NT2/D1 (cell line): Measurements from ENCODE around the gene SPTAN1.

Experiments
- DNase-seq: peaks from one replicate; pipeline ENCODE4 v3.0.0-alpha.2; 2011; ENCODE audit warnings: low read depth, low spot score
- H3K27me3 ChIP-seq: 2 replicates; pipeline ENCODE4 v1.6.0; 2011; ENCODE audit warnings: mild to moderate bottlenecking; ENCODE audit not compliant: insufficient read length, insufficient read depth
- H3K36me3 ChIP-seq: 2 replicates; pipeline ENCODE4 v1.6.1; 2011; ENCODE audit warnings: mild to moderate bottlenecking, low read length, mixed read lengths; ENCODE audit not compliant: insufficient read depth, insufficient read length
- H3K4me1 ChIP-seq: 2 replicates; pipeline ENCODE4 v1.5.1; 2011; ENCODE audit not compliant: insufficient read depth, insufficient read length
- H3K4me3 ChIP-seq: 2 replicates; pipeline ENCODE4 v1.5.1; 2011; ENCODE audit warnings: low read depth; ENCODE audit not compliant: insufficient read length
- H3K9ac ChIP-seq: 2 replicates; pipeline ENCODE4 v1.6.0; 2011; ENCODE audit warnings: low read depth; ENCODE audit not compliant: insufficient read length
- H3K9me3 ChIP-seq: 2 replicates; pipeline ENCODE4 v1.5.1; 2011; ENCODE audit warnings: mild to moderate bottlenecking, low read length; ENCODE audit not compliant: insufficient read depth
- SUZ12 ChIP-seq: IDR thresholded peaks from 2 replicates; pipeline ENCODE4 v1.6.1; 2011; ENCODE audit not compliant: insufficient read length, insufficient read depth; ENCODE audit errors: extremely low read depth
- YY1 ChIP-seq: IDR thresholded peaks from 2 replicates; pipeline ENCODE4 v1.6.1; 2011; ENCODE audit not compliant: insufficient read length, insufficient read depth
- ZNF274 ChIP-seq: IDR thresholded peaks from 2 replicates; pipeline ENCODE4 v1.6.1; 2011; ENCODE audit warnings: mild to moderate bottlenecking, low read depth, low read length

Gene SPTAN1

DNA sequence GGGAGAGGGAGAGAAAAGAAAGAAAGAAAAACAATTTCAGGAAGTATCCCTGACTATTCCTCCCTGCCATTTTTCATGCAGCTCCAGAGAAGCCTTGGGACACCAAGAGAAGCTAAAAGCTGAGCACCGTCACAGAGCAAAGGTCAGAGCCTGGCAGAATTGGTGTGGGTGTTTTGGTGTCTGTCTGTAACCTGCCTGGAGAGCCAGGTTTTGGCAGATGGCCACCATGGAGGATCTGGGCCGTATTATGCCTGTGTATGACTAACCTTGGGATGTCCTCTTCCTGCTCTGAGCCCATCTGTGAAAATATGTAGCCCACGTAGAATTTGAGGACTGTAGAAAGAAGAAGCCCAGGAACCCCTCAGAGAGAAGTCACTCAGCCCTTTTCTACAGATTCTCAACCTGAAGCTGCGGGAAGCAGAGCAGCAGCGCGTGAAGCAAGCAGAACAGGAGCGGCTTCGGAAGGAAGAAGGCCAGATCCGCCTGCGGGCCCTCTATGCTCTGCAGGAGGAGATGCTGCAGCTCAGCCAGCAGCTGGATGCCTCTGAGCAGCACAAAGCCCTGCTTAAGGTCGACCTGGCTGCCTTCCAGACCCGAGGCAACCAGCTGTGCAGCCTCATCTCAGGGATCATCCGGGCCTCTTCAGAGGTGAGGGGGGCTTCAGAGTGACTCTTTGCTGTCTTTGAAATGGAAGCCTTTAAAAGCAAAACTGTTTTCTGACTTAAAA is 29.0 kb upstream of the SPTAN1 start:
- DNase-seq = peak; percentile 48
- Histone ChIP-seq H3K36me3 (peaks cover 42% of the 10 kb centered on the region), H3K9ac (peak overlapping the region; percentile 53), H3K9me3 (no peaks in the 10 kb centered on the region), H3K4me1 (no peaks in the 10 kb centered on the region), H3K27me3 (no peaks in the 10 kb centered on the region), H3K4me3 (no peak overlapping the region)
- TF ChIP-seq SUZ12 (no peak), YY1 (no peak)

DNA sequence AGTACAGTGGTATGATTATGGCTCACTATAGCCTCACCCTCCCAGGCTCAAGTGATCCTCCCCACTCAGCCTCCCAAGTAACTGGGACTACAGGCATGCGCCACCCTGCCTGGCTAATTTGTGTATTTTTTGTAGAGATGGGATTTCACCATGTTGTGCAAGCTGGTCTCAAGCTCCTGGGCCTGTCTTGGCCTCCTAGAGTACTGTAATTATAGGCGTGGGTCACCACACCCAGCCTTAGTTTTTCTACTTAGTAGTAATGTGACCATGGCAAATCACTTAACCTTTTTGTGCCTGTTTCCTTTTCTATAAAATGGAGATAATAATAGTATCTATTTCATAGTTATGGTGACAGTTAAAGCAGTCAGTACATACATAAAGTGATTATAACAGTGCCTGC is 25.7 kb upstream of the SPTAN1 start:
- Histone ChIP-seq H3K4me1 (no peaks in the 10 kb centered on the region), H3K36me3 (peaks cover 52% of the 10 kb centered on the region)
- DNase-seq = no peak

DNA sequence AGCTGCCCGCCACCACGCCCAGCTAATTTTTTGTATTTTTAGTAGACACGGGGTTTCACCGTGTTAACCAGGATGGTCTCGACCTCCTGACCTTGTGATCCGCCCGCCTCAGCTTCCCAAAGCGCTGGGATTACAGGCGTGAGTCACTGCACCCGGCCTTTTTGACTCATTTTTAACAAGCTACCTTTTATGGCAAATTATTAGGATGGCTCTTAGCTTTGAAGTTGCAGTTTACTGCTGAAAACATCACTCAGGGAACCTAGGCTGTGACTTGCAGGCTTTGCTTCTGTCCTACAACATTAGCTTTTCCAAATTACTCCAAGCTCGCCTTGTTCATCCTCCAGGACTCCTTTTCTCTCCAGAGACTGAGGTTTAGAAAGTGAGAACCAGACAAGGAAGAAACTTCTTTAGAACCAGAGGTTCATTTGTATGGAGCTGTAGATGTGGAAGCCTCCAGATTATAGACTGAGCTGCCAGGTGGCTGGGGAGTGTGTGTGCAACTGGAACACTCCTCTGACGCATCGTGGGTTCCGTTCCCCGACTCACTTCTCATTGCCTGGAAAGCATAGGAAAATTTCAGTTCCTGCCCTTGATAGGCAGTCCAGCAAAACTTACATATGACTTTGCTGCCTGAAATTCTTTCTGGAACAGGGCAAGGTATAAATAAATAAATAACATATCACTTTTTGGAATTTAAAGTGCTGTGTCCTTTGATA is 23.8 kb upstream of the SPTAN1 start:
- Histone ChIP-seq H3K36me3 (peaks cover 53% of the 10 kb centered on the region), H3K4me1 (no peaks in the 10 kb centered on the region), H3K4me3 (no peak overlapping the region), H3K9me3 (no peaks in the 10 kb centered on the region), H3K9ac (no peak overlapping the region), H3K27me3 (no peaks in the 10 kb centered on the region)
- TF ChIP-seq ZNF274 (no peak), YY1 (no peak), SUZ12 (no peak)
- no peak for DNase-seq

More for the DNA sequence above, 25.7 kb upstream of the SPTAN1 start:
- H3K9me3 ChIP-seq = no peaks in the 10 kb centered on the region
- no peak overlapping the region for H3K9ac ChIP-seq
- TF ChIP-seq YY1 (no peak), SUZ12 (no peak), ZNF274 (no peak)
- no peak overlapping the region for H3K4me3 ChIP-seq
- H3K27me3 ChIP-seq = no peaks in the 10 kb centered on the region

DNA sequence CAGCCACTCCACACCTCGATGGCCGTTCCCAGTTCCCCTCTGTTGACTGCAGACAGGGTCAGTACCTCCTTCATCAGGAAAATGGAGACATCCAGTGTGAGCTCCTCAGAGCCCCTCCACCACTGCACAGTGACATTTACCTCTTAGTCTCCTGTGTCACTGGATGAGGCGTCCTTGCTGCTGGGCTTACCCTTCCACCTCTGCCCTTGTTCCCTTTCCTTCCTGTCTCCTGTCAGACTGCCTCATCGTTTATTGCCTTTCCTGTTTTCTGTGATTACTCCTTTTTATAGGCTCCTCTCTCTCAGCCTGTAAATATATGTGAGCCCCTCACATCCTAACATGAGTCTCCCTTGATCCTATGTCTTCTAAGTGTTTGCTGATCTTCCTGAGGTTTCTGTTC is 23.2 kb upstream of the SPTAN1 start:
- Histone ChIP-seq H3K36me3 (peaks cover 53% of the 10 kb centered on the region), H3K27me3 (no peaks in the 10 kb centered on the region), H3K9me3 (no peaks in the 10 kb centered on the region), H3K4me3 (no peak overlapping the region), H3K4me1 (no peaks in the 10 kb centered on the region), H3K9ac (no peak overlapping the region)
- DNase-seq = no peak
- TF ChIP-seq SUZ12 = no peak
- TF ChIP-seq ZNF274 = no peak
- no peak for TF ChIP-seq YY1

DNA sequence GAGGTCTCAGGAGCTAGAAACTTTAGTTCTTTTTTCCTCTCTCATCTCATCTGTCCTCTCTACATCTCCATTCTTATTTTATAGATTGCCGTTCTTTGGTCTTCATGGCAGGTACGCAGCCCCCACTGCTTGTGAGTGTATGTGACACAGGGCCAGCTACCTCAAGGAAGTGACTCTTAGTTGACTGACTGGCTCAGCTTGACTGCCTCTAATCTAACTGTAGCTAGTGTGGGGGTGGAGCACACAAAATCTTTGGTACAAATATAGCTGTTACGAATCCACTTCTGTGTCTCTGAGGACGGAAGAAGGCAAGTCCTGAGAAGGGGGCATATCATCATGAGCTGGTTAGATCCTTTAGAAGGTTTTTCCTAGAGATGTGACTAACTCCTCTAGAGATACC is 19.8 kb upstream of the SPTAN1 start:
- no peak overlapping the region for H3K9ac ChIP-seq
- no peaks in the 10 kb centered on the region for H3K27me3 ChIP-seq
- TF ChIP-seq YY1 (no peak), ZNF274 (no peak), SUZ12 (no peak)
- H3K9me3 ChIP-seq = no peaks in the 10 kb centered on the region
- H3K36me3 ChIP-seq = peaks cover 48% of the 10 kb centered on the region
- no peaks in the 10 kb centered on the region for H3K4me1 ChIP-seq
- H3K4me3 ChIP-seq = no peak overlapping the region
- DNase-seq = no peak

DNA sequence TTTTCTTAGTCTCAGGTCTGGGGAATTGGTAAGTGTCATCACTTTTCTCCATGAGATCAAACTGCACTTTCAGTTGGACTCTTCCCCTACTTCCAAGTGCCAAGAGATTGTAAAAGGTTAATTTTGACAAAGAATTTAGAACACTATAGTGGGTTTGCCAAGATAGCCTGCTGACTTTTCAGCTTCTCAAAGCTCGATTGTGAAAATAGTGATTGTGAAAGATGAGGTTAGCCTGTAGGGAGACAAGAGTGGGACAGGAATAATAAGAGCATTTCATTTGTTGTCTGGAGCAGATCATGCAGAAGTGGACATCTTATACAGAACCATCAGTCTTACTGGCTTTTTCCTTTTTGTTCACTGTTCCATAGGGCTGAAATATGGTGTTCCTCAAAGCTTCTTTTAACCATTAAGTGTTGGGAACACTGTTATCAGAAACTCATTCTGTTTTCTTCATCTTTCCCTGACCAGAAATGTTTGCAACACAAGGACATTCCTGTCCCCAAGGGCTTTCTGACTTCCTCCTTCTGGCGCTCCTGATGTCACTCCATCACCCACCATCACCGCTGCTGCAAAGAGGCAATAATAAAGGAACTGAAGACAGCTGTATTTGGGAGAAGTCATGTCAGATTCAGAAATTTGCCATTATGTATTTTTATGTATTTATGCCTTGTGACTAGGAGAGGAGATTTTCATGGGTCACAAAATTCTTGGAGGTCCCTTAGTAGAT is 11.6 kb upstream of the SPTAN1 start:
- DNase-seq = no peak
- no peaks in the 10 kb centered on the region for H3K9me3 ChIP-seq
- peaks cover 71% of the 10 kb centered on the region for H3K36me3 ChIP-seq
- H3K4me1 ChIP-seq = no peaks in the 10 kb centered on the region
- H3K27me3 ChIP-seq = no peaks in the 10 kb centered on the region
- TF ChIP-seq ZNF274 = no peak
- no peak for TF ChIP-seq SUZ12
- TF ChIP-seq YY1 = no peak
- H3K4me3 ChIP-seq = no peak overlapping the region
- no peak overlapping the region for H3K9ac ChIP-seq

DNA sequence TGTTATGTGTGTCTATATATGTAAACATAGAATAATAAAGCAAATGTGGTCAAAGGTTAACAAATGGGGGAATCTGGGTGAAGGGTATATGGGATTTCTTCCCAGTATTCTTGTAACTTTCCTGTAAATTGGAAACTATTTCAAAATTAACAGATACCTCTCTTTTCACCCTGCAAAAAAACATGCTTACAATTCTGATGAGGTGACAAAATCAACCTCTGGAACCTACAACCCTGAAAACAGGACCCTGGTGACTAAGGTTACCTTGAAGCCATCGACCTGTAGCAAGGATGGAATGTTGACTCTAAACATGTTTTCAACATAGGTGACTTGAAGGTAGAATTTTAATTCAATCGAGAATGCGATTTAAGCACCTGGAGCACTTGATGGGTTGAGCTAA is 5.9 kb upstream of the SPTAN1 start:
- Histone ChIP-seq H3K4me1 (peaks cover 3% of the 10 kb centered on the region), H3K9me3 (no peaks in the 10 kb centered on the region), H3K9ac (no peak overlapping the region), H3K36me3 (peaks cover 17% of the 10 kb centered on the region), H3K4me3 (no peak overlapping the region), H3K27me3 (no peaks in the 10 kb centered on the region)
- TF ChIP-seq SUZ12 (no peak), YY1 (no peak), ZNF274 (no peak)
- no peak for DNase-seq
